Aorta (tissue), 5 donors: ENCODE data around the gene CFAP53. TPM values are rescaled to one million over a fixed set of nuclear protein-coding genes. Genes with fewer than 3 reads are reported as not detected.
"Not testable (repeated sequence)": the region's sequence is repeated elsewhere in the genome, so short reads cannot be mapped to it uniquely, and the experiment has no call there.

Experiments used
- ATAC-seq: fragments of 200-7000 bp; cut with Tn5 transposase; one replicate; pipeline ENCODE4 v1.9.1; 2022; ENCODE audit warnings: moderate library complexity; ENCODE audit not compliant: low FRiP score
- DNase-seq, 2 donors: peaks; one replicate each; pipeline ENCODE4 v3.0.0-alpha.2; 2020
- H3K27ac ChIP-seq, 2 donors: one replicate each; pipeline ENCODE4 v1.5.1; 2013; ENCODE audit warnings: low read length in 2 of 2, mild to moderate bottlenecking in 2 of 2, moderate library complexity in 2 of 2, control low read depth in 1 of 2, inconsistent platforms in 1 of 2, low read depth in 1 of 2
- H3K27me3 ChIP-seq, 2 donors: one replicate each; pipeline ENCODE4 v1.6.1; 2013; ENCODE audit warnings: control low read depth in 1 of 2, low read length in 1 of 2, mild to moderate bottlenecking in 1 of 2, moderate library complexity in 1 of 2; ENCODE audit not compliant: insufficient read depth in 2 of 2, control insufficient read depth in 1 of 2
- H3K36me3 ChIP-seq, 2 donors: one replicate each; pipeline ENCODE4 v1.6.1; 2013; ENCODE audit warnings: control low read depth in 1 of 2, low read length in 1 of 2, mild to moderate bottlenecking in 1 of 2; ENCODE audit not compliant: insufficient read depth in 2 of 2, control insufficient read depth in 1 of 2
- H3K4me1 ChIP-seq, 2 donors: one replicate each; pipeline ENCODE4 v1.6.1; 2013; ENCODE audit warnings: low read length in 2 of 2, control low read depth in 1 of 2, mild to moderate bottlenecking in 1 of 2, moderate library complexity in 1 of 2; ENCODE audit not compliant: insufficient read depth in 2 of 2, control insufficient read depth in 1 of 2
- H3K4me3 ChIP-seq, 2 donors: one replicate each; pipeline ENCODE4 v1.5.1; 2013; ENCODE audit warnings: low read length in 2 of 2, control low read depth in 1 of 2, mild to moderate bottlenecking in 1 of 2
- H3K9me3 ChIP-seq: one replicate; pipeline ENCODE4 v1.6.1; 2013; ENCODE audit warnings: mild to moderate bottlenecking, low read length; ENCODE audit not compliant: control insufficient read depth
- whole genome bisulfite sequencing, 2 donors: extraction: QIAGEN DNeasy Blood & Tissue Kit; methylation state at CpG; one replicate each; pipeline ENCODE4 v1.1.7; 2013; 5-methylcytosine and 5-hydroxymethylcytosine counted together
- intact Hi-C, 2 donors: fragments of 100-400 bp; cut with DNase I; formaldehyde crosslinking; loops; one replicate each; pipeline versions ENCODE4 v1.14.2 to v1.15.0; 2022
- polyA plus RNA-seq, 2 donors: library from polyadenylated mRNA; stranded (reverse); fragments of 200-250 nt; gene quantifications; one replicate each; pipeline ENCODE4 v1.2.3, GENCODE V29; 2013
- total RNA-seq, 2 donors: library from RNA; stranded (reverse); fragmentation: NEBNext Ultra II Directional; extraction: Animal tissue kit (Norgen Biotek cat#: 25700); gene quantifications; one replicate each; pipeline ENCODE4 v1.2.1, GENCODE V29; 2021
- donor health status: healthy with polysubstance abuse.
- donor health status: Bipolar disorder and iron deficiency.
- donor health status: DM: no; HTN: no; CAD: no.
- donor health status: DM: no; HTN: no; CAD: no.
- donor health status: DM: yes; HTN: yes; CAD: no.

CFAP53 gene
- total and polyA plus RNA-seq, 4 donors, result 0.39 to 0.61 (median 0.49) TPM; not detected in 1

DNA sequence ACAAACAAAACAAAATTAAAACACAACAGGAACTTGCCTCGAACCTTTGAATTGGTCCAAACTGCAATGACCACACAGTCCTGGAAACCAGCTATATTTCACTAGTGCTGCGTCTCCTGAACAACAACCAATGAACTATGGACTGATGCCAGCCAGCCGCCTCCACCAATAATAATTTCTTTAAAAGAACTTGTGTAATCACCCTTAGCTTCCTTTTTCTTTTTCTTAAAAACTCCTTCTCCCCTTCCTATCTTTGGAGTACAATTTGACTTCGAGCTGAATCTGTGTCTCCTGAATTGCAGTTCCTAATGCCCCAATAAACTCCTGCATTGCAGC, 22.8 kb upstream of the CFAP53 start:
- no peaks in the 10 kb centered on the region for H3K4me1 ChIP-seq
- no peaks in the 10 kb centered on the region for H3K9me3 ChIP-seq
- H3K4me3 ChIP-seq, result no peak overlapping the region
- DNase-seq (no peak), ATAC-seq (no peak)
- WGBS, 2 donors, result 87 to 89% methylated on average over 4 of the region's 4 CpGs
- H3K36me3 ChIP-seq, result peaks cover 0 to under 1% of the 10 kb centered on the region in 2 donors
- H3K27ac ChIP-seq, result no peak overlapping the region
- no peaks in the 10 kb centered on the region for H3K27me3 ChIP-seq
- intact Hi-C loops, result loop anchor here (10.0 kb wide), 4 partner anchors 86 to 906 kb away; partner anchors contain the start of genes SKA1 (in 2 of the 2), ACAA2 (in 1 of the 2), MEX3C (in 1 of the 2) and RPL17 (in 1 of the 2)

DNA sequence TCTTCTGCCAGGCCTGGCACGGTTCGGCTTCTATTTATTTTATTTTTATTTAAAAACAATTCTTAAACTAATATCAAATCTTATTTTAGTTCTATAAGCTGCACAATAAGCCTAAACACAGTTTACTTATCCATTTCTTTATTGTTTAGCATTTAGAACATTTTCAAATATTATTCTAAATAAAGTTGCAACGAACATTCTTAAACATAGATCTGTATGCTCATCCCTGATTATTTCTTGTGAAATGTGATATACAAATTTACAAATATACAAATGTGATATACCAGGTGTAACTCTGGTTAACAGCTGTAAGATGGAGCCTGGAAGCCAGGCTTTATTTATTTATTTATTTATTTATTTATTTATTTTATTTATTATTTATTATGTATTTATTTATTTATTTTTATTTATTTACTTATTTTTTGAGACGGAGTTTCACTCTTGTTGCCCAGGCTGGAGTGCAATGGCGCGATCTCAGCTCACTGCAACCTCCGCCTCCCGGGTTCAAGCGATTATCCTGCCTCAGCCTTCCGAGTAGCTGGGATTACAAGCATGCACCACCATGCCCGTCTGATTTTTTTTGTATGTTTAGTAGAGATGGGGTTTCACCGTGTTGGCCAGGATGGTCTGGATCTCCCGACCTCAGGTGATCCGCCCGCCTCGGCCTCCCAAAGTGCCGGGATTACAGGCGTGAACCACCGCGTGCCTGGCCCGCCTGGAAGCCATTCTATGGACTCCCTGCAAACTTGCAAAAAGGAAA, 22.2 kb upstream of the CFAP53 start:
- not testable (repeated sequence) for ATAC-seq, DNase-seq, H3K27me3 ChIP-seq, H3K36me3 ChIP-seq, H3K9me3 ChIP-seq, H3K4me1 ChIP-seq
- 75 to 76% methylated on average over 21 of the region's 21 CpGs for WGBS, 2 donors
- intact Hi-C loops, result loop anchor here (10.0 kb wide), 4 partner anchors 86 to 906 kb away; partner anchors contain the start of genes SKA1 (in 2 of the 2), ACAA2 (in 1 of the 2), MEX3C (in 1 of the 2) and RPL17 (in 1 of the 2)
- Histone ChIP-seq H3K27ac (peak overlapping the region in 1 of 2 donors; percentile 87), H3K4me3 (peak overlapping the region; percentile 49 to 71)

DNA sequence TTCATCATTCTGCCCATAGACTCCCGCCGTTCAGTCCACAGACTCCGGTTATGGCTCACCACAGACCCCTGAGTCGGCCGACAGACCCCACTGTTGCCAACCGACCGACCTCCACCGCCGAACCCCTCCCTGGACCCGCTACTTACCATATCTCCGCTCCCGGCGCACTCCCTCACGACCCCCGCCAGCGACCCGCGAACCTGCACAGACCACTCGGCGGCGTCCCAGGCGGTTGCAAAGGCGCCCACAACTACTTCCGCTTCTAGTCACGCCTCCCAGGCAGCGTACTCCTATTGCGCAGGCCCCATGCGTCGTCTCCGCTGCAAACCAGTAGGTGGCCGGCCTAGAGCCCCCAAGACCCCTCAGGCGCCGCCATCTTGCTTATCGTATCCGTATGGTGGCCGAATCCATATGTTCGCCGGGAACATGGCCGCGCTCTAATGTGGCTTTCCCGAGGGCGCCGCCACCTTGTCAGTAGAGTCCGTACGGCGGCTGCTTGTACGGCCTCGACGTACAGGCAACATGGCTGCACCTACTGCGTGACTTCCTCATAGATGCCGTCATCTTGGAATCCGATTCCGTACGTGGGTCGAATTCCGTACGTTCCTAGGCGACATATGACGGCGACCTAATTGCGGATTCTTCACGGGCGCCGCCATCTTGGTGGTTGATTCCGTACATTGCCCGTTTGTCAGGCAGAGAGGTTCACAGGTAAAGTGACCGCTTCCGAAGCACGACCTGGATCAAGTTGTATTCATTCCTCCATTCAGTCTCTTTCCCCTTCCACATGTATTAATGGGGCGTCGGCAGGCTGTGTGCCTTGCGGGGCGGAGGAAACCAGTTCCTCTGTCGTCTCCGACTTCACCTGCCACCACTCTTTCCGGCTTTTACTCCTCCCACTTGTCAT, 21.4 kb upstream of the CFAP53 start, which contains the start of gene CXXC1:
TSS of gene CXXC1 (minus strand) at position 252 of the 907 bp plus-strand sequence. CDS start at position 149, 103 bp downstream.
- WGBS, 2 donors, result 0% methylated on average over 76 of the region's 76 CpGs
- Histone ChIP-seq H3K4me3 (peak within 1 kb of the TSS; percentile 57 to 78), H3K4me1 (no peaks in the 10 kb centered on the region), H3K27me3 (no peaks in the 10 kb centered on the region), H3K9me3 (no peaks in the 10 kb centered on the region), H3K36me3 (peaks cover 0 to 4% of the 10 kb centered on the region in 2 donors), H3K27ac (peak within 1 kb of the TSS in 1 of 2 donors; percentile 87)
- peak; percentile 98 to 99 for DNase-seq
- intact Hi-C loops, result loop anchor here (10.0 kb wide), 4 partner anchors 87 to 907 kb away; partner anchors contain the start of genes SKA1 (in 2 of the 2), ACAA2 (in 1 of the 2), MEX3C (in 1 of the 2) and RPL17 (in 1 of the 2)
- peak; percentile 96 for ATAC-seq

DNA sequence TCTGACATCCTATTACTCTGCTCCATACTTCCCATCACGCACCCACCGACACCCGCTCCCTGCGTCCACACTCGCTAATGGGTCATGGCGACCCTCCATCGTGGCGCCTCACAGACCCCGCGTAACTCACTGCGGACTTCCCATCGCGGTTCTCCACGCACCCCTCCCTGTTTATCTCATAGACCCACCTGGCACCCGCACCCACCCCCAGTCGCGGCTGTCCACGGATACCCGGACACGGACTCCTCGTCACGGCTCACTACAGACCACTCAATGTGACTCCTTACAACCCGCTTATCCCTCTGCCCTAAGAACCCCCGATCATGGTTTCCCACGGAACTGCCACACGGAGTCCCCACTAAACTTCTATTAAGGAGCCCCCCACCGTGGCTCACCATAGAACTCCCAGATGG, 20.7 kb upstream of the CFAP53 start:
- H3K27ac ChIP-seq, result peak overlapping the region in 1 of 2 donors; percentile 77
- H3K4me3 ChIP-seq, result peak overlapping the region; percentile 57 to 78
- peaks cover 0 to 4% of the 10 kb centered on the region in 2 donors for H3K36me3 ChIP-seq
- no peaks in the 10 kb centered on the region for H3K4me1 ChIP-seq
- 0 to 1% methylated on average over 27 of the region's 27 CpGs for WGBS, 2 donors
- H3K27me3 ChIP-seq, result no peaks in the 10 kb centered on the region
- ATAC-seq, result peak; percentile 5
- H3K9me3 ChIP-seq, result no peaks in the 10 kb centered on the region
- intact Hi-C loops, result loop anchor here (10.0 kb wide), 4 partner anchors 88 to 908 kb away; partner anchors contain the start of genes SKA1 (in 2 of the 2), ACAA2 (in 1 of the 2), MEX3C (in 1 of the 2) and RPL17 (in 1 of the 2)
- peak in 1 of 2 donors; percentile 66 for DNase-seq

DNA sequence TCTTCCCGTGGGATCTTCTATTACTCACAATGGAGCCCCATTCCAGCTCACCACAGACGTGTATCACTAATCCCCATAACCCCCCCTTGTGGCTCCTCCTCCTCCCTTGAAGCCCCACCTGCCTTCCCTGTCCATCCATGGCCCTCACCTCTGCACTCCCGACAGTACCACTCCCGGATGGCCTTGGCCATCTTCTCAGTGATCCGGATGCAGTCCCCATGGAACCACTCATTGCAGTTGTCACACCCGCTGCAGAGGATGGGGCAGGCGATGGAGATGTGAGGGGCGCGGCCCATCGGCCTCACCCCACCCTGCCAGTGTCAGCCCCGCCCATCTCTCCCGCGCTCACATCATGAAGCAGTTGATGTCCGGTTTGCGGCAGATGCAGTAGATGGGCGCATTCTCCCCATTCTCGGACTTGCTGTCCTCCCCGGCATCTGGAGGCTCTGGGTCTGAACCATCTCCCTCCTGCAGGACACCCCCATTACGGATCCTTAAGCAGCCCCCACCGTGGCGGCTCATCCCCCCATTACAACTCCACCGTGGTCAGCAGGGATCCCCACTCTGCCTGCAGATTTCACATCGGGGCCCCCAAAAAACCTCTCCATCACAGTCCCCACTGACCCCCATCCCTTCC, 20.2 kb upstream of the CFAP53 start:
- intact Hi-C loops, result loop anchor here (10.0 kb wide), 4 partner anchors 88 to 908 kb away; partner anchors contain the start of genes SKA1 (in 2 of the 2), ACAA2 (in 1 of the 2), MEX3C (in 1 of the 2) and RPL17 (in 1 of the 2)
- Histone ChIP-seq H3K4me1 (no peaks in the 10 kb centered on the region), H3K27ac (no peak overlapping the region), H3K36me3 (peaks cover 0 to 4% of the 10 kb centered on the region in 2 donors), H3K4me3 (peak overlapping the region in 1 of 2 donors; percentile 78), H3K27me3 (no peaks in the 10 kb centered on the region), H3K9me3 (no peaks in the 10 kb centered on the region)
- whole genome bisulfite sequencing, 2 donors, result 13 to 20% methylated on average over 23 of the region's 23 CpGs
- ATAC-seq (no peak), DNase-seq (peak in 1 of 2 donors; percentile 56)

DNA sequence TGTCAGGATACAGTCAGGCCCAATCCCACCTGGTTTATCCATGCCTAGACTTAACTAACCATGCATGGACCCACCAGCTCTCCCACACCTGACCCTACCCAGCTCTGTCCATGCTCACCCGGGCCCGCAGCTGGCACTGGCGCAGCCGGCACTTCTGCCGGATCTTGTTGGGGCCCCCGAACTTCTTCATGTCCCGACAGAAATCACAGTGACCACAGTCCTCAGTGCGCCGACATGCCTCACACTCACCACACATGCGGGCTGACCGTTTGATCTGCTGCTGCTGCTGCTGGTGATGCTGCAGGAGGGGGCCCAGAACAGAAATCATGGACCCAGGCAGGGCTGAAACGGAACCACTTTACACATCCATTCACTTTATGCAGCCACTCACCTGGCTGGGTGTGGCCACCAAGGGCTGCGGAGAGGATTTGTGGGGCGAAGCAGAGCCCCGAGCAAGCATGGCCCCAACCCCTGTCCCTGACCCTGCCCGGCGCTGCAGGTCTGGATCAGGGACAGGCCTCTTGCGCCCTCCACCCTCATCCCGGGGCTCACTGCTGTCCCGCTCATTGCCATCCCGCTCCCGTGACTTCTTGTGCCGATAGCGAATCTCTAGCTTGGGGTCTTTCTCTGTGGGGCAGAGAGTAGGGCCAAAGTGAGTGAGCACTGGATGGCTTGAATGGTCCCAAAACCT, 19.5 kb upstream of the CFAP53 start:
- Histone ChIP-seq H3K4me1 (no peaks in the 10 kb centered on the region), H3K27me3 (no peaks in the 10 kb centered on the region), H3K36me3 (peaks cover 0 to 4% of the 10 kb centered on the region in 2 donors), H3K27ac (no peak overlapping the region), H3K9me3 (no peaks in the 10 kb centered on the region), H3K4me3 (no peak overlapping the region)
- no peak for DNase-seq
- intact Hi-C loops, result loop anchor here (10.0 kb wide), 4 partner anchors 89 to 909 kb away; partner anchors contain the start of genes SKA1 (in 2 of the 2), ACAA2 (in 1 of the 2), MEX3C (in 1 of the 2) and RPL17 (in 1 of the 2)
- 93 to 96% methylated on average over 24 of the region's 24 CpGs for WGBS, 2 donors
- ATAC-seq, result no peak

DNA sequence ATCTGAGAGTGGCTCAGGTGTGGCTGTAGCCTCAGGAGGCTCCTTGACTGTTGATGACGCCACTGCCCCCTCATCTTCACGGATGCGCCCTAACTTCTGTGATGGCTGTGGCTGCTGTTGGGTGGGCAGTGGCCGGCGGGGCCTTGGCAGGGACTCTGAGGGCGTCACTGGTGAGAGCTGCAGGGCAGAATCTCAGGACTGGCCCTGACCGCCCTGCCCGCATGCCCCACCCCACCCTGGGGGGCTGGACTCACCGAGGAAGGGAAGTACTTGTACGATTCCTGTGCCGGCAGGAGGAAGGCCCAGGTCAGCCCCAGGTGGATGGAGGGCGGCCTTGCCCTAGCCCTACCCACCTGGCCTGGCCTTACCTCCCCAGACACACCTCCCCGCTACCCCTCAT, 18.8 kb upstream of the CFAP53 start:
- Histone ChIP-seq H3K4me1 (peaks cover 0 to 3% of the 10 kb centered on the region in 2 donors), H3K36me3 (peaks cover 0 to 4% of the 10 kb centered on the region in 2 donors), H3K9me3 (no peaks in the 10 kb centered on the region), H3K27ac (no peak overlapping the region), H3K4me3 (no peak overlapping the region), H3K27me3 (no peaks in the 10 kb centered on the region)
- DNase-seq (no peak), ATAC-seq (no peak)
- WGBS, 2 donors, result 93 to 94% methylated on average over 8 to 13 of the region's 13 CpGs
- intact Hi-C loops, result loop anchor here (10.0 kb wide), 4 partner anchors 90 to 910 kb away; partner anchors contain the start of genes SKA1 (in 2 of the 2), ACAA2 (in 1 of the 2), MEX3C (in 1 of the 2) and RPL17 (in 1 of the 2)
